WTC11 (cell line): ENCODE measurements around the gene SUCLA2.

Source experiments
- AR ChIP-seq: fragments of 250-450 bp; sonication (Bioruptor Pico); IDR thresholded peaks from 2 replicates; pipeline ENCODE4 v1.9.0; 2021; ENCODE audit warnings: mild to moderate bottlenecking
- ELF4 ChIP-seq: sonication (generic); formaldehyde crosslinking; IDR thresholded peaks from 2 replicates; pipeline ENCODE4 v1.8.1; 2022; ENCODE audit warnings: low read depth, mild to moderate bottlenecking, moderate library complexity, missing genetic modification reagents
- ETV6 ChIP-seq: sonication (generic); formaldehyde crosslinking; IDR thresholded peaks from 2 replicates; pipeline ENCODE4 v1.8.1; 2022; ENCODE audit warnings: mild to moderate bottlenecking, missing genetic modification reagents
- HMGXB4 ChIP-seq: sonication (generic); formaldehyde crosslinking; IDR thresholded peaks from 2 replicates; pipeline ENCODE4 v1.8.1; 2023; ENCODE audit warnings: mild to moderate bottlenecking, moderate library complexity, missing genetic modification reagents
- NR3C1 ChIP-seq: sonication (generic); formaldehyde crosslinking; conservative IDR thresholded peaks from 2 replicates; pipeline ENCODE4 v1.8.1; 2023; ENCODE audit warnings: low read depth, mild to moderate bottlenecking, missing genetic modification reagents
- SMAD3 ChIP-seq: sonication (generic); formaldehyde crosslinking; IDR thresholded peaks from 2 replicates; pipeline ENCODE4 v1.8.0; 2022; ENCODE audit warnings: missing genetic modification reagents, mild to moderate bottlenecking, borderline replicate concordance
- ZNF138 ChIP-seq: sonication (generic); formaldehyde crosslinking; conservative IDR thresholded peaks from 2 replicates; pipeline ENCODE4 v1.8.1; 2022; ENCODE audit warnings: mild to moderate bottlenecking, moderate library complexity, missing genetic modification reagents
- TF ChIP-seq, protein P1 (sequence below): fragments of 200-600 bp; IDR thresholded peaks from 2 replicates; pipeline ENCODE4 v1.8.0; 2022; ENCODE audit warnings: antibody characterized with exemption
- TF ChIP-seq, protein P2 (sequence below): sonication (generic); formaldehyde crosslinking; IDR thresholded peaks from 2 replicates; pipeline ENCODE4 v1.8.0; 2022; ENCODE audit warnings: mild to moderate bottlenecking, missing genetic modification reagents

GRCh38 chr13:47976325-47976724, 24.7 kb downstream of the SUCLA2 start:
- TF ChIP-seq HMGXB4 (CRISPR knock-in tag) (no peak), ETV6 (CRISPR knock-in tag) (no peak), NR3C1 (CRISPR knock-in tag) (no peak), SMAD3 (CRISPR knock-in tag) (no peak), AR (CRISPR knock-in tag) (no peak), ZNF138 (CRISPR knock-in tag) (no peak), ELF4 (CRISPR knock-in tag) (no peak)
- TF ChIP-seq, protein P1, sequence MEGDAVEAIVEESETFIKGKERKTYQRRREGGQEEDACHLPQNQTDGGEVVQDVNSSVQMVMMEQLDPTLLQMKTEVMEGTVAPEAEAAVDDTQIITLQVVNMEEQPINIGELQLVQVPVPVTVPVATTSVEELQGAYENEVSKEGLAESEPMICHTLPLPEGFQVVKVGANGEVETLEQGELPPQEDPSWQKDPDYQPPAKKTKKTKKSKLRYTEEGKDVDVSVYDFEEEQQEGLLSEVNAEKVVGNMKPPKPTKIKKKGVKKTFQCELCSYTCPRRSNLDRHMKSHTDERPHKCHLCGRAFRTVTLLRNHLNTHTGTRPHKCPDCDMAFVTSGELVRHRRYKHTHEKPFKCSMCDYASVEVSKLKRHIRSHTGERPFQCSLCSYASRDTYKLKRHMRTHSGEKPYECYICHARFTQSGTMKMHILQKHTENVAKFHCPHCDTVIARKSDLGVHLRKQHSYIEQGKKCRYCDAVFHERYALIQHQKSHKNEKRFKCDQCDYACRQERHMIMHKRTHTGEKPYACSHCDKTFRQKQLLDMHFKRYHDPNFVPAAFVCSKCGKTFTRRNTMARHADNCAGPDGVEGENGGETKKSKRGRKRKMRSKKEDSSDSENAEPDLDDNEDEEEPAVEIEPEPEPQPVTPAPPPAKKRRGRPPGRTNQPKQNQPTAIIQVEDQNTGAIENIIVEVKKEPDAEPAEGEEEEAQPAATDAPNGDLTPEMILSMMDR = no peak
- TF ChIP-seq, protein P2, sequence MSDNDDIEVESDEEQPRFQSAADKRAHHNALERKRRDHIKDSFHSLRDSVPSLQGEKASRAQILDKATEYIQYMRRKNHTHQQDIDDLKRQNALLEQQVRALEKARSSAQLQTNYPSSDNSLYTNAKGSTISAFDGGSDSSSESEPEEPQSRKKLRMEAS (CRISPR knock-in tag) = no peak
